Stimulated activated CD8-positive, alpha-beta memory T cell treated with anti-CD3 and anti-CD28 coated beads, Interleukin-4, amount 100 ng/mL, for 1 hour (primary cell): ENCODE data around the gene TFIP11.
"Not testable (repeated sequence)": the region's sequence is repeated elsewhere in the genome, so short reads cannot be mapped to it uniquely, and the experiment has no call there.

Source experiments
- DNase-seq, 2 donors: peaks; one replicate each; pipeline ENCODE4 v3.0.0-alpha.2; 2020; ENCODE audit warnings: low read depth in 2 of 2, low spot score in 1 of 2

The TFIP11 gene

DNA sequence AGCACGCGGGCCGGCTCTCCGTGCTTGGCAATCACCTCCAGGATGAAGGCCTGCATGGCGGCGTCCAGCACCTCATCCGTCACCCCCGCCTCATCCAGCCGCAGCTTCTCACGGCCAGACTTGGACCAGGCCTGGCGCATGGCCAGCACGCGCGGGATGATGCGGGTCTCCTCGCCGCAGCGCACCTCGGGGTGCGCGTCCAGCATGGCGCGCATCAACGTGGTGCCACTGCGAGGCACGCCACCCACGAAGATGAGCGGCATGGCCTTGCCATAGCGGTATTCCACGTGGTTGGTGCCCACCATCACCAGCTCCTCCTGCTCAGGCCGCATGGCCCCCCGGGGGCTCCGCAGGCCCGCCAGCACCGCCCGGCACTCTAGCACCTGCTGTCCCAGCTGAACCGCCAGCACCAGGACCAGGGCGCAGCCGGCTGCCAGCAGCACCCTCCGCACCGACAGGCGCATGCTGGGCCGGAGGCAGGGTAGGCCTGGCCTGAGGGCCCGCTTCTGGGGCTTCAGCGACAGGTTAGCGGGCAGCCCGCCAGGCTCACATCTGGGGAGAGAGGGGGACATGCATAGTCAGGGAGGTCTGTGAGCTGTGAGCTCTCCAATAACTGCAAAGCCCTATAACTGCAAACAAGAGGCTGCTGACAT, 29.0 kb upstream of the TFIP11 start:
- no peak for DNase-seq

DNA sequence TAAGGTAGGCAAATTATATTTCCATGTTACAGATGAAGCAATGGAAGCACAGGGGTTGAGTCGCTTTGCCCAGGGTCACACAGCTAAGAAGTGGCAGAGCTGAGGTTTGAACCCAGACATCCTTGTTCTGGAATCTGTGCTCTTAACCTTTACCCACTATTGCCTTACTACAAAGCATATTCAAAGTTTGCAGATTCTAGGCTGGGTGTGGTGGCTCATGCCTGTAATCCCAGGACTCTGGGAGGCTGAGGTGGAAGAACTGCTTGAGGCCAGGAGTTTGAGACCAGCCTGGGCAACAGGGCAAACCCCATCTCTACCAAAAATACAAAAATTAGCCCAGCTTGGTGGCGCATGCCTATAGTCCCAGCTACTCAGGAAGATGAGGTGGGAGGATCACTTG, 27.8 kb upstream of the TFIP11 start:
- DNase-seq: no peak

DNA sequence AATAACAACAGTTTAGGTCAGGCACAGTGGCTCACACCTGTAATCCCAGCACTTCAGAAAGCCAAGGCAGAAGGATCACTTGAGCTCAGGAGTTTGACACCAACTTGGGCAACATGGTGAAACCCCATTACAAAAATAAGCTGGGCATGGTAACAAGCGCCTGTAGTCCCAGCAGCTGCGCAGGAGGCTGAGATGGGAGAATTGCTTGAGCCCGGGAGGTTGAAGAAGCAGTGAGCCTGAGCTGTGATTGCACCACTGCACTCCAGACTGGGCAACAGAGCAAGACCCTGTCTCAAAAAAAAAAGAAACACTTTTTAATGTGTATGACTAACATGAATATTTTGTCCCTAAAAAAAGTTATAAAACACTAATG, 24.5 kb upstream of the TFIP11 start:
- no peak for DNase-seq

DNA sequence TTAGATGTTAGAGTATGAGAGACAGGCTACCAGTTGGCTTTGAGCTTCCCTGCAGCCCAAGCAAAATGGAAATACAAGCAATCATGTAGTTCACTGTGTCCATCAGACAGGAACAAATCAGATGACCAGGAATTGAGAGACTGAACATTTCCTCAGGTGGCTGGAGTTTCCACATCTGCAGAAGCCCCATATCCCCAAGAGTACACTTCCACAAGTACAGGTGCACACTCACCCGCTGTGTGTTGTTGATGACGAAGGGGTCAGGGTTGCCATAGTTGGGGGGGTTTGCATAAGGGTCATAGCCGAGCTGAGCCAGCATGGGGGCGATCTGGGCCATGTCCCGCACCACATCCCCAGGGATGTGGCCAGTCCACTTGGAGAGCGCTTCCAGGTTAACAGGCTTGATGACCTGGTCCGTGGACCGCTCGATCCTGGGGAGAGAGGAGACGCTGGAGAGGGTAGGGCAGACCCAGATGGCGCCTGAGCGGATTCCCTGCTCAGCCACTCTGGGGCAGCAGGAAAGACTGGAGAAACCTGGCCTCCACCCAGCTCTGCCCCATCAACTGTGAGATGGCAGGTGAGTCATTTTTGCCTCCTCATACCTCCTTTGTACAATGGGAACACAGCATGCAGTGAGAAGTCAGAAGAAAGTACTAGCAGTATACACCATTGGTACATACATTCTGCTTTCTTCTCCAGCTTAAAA, 23.9 kb upstream of the TFIP11 start:
- no peak for DNase-seq

DNA sequence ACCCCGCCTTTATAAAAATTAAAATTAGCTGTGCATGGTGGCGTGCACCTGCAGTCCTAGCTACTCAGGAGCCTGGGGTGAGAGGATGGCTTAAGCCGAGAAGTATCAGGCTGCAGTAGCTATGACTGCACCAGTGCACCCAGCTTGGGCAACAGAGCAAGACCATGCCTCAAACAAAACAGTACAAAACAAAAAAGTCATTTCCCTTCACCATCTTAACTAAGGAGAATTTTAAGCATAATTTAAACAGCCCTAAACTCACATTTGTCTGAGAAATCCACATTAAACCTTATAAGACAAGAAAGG, 23.3 kb upstream of the TFIP11 start:
- DNase-seq: no peak

DNA sequence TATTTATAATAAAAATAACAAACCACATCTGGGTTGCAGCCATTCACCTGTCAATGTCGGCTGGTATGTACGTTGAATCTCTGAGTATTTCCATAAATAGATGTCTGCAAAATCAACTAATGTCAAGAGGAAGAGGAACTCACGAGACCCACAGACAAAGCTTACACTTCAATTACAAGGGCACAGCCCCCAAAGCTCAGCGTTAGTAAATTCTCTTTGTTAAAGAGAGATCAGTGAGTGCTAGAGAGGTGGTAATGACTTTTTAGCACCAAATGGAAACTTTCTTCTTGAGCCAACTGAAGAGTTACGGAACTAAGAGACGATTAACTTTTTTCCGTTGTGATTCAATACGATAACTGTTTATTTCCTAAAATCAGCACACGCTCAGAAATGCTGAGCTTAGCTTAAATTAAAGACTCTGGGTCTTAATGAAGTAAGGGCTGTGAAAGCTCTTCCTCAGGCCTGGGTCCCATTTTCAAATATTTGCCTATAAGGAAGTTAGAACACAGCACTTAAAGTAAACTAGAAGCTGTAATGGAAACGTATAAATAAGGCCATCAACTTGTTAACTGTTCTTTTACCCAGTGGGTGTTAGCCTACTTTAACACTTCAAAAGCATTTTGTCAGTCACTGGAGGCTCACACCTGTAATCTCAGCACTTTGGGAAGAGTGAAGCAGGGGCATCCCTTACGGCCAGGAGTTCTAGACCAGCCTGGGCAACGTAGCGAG, 22.8 kb upstream of the TFIP11 start:
- DNase-seq: no peak

DNA sequence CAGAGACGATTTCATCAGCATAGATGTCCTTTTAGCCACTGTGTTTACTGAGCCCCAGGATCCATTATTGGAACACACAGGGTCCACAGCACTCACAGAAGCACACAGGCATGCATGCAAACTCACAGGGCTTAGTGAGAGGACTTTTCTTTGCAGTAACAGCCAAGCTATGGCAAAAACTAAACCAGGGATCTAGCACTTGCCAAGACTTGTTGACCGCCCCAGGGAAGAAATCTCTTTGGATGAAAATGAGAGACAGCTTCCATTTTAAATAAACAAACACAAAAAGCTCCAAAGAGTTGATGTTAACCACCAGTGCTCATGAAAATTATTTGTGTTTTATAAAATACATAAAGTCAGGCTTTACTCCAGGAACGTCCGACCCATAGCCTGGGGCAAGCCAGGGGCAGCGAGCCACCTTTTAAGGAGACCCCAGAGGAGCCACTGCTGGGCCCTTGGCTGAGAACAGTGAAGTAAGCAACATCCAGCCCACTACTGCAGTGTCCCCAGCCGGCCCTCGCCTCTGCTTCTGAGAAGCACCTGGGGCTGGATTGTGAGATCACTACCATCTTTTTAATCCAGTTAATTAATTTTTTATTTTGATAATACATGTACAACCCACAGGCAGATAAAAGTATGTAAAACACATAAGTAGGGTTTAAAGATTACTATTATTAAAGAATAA, 22.0 kb upstream of the TFIP11 start:
- no peak for DNase-seq

DNA sequence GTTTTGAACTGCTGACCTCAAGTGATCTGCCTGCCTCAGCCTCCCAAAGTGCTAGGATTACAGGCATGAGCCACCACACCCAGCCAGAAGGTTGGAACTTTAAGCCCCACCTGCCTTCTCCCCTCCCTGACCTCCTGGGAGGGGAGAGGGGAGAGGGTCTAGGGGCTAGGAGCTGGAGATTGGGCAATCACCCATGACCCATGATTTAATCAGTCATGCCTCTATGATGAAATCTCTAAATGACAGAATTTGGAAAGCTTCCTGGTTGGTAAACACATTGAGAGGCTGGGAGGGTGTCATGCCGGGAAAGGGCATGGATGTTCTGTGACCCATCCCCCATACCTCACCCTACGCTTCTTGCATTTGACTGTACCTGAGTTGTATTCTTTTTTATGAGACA, 17.1 kb upstream of the TFIP11 start:
- DNase-seq: no peak

DNA sequence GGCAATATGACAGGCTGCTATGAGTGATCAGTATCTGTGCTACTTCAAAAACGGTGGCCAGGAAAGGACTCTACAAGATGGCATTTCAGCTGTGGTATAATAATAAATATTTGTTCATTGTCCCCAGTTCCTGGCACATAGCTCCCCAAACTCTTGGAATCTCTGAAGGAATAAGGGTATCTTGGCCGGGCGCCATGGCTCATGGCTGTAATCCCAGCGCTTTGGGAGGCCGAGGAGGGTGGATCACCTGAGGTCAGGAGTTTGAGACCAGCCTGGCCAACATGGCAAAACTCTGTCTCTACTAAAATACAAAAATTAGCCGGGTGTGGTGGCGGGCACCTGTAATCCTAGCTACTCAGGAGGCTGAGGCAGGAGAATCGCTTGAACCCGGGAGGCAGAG, 16.2 kb upstream of the TFIP11 start:
- not testable (repeated sequence) for DNase-seq

DNA sequence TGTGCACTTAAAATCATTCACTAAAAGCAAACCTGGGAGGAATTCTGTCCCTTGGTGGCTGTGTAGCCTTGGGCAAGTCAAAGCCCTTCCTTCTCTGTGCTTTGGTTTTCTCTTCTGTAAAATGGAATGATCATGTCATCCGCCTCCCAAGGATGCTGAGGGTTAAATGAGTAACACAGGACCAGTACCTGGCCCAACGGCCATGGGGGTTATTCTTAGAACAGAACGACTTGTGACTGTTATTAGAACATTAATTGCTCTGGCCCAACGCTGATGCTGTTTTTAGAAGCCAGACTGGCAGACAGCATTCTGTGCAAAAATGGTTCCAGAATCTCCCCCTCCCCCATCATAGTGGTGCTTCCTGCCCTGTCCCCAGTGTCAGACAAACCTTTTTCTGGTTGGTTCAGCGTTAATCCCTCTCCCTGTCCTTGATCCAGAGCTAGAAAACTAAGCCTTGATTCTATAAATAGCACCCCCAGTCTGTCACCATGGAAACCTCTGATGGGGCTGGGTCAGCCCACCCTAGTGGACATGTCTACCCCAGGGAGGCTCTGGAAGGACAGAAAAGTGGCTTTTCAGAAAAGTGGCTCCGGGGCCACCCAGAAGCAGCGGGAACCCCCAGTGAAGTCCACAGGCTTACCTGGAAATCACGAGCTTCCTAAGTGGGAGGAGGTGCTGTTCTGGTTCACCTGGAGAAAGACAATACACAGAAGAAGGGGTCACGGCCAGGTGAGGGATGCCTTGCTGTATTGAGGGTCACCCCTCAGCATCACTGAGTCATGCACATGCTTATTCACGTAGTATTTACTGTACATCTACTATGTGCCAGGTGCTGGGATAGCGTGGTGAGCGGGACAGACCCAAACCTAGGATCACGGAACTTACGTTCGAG, 15.5 kb upstream of the TFIP11 start:
- no peak for DNase-seq

DNA sequence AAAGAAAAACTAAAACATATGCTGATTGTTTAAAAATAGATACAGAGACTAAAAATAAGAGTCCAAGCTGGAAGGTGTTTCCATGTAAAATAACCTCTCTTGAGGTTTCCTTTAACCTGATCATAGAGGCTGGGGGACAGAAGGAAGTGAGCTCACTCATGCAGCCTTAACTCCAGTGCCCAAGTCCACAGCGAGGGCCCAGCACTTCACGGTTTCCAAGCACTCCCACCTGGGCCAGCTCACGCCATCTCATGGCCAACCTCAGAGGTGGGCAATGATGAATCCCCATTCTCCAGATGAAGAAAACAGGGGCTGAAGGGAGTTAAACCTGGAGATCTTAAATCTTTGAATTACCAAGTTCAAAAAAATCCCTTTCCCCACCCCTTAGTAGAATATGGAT, 14.9 kb upstream of the TFIP11 start:
- no peak for DNase-seq

DNA sequence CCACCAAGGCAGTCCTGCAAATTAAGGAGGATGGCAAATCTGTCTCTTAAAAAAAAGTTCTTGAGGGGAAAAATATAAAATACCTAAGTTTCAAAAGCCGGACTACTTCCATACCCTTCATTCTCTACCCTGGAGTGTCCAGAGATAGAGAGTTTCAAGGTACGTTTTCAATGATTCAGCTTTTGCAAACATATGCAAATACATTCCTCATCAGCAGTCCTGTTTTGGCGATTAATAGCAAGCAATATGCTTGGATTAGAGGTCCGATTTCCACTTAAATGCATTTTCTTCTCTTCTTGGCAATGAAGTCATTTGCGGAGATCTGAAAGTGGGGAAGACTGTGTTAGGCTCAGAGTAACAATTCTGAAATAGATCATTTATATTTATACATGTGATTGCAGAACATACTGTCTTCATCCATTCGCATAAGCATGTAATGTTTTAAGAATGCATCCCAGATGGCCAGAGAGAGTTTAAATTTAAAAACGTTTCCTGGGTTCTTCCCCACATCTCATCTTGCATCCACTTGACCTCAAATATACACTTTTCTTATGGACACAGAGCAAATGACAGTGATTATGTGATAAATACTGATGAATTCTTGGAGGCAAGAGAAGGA, 13.8 kb upstream of the TFIP11 start:
- no peak for DNase-seq

DNA sequence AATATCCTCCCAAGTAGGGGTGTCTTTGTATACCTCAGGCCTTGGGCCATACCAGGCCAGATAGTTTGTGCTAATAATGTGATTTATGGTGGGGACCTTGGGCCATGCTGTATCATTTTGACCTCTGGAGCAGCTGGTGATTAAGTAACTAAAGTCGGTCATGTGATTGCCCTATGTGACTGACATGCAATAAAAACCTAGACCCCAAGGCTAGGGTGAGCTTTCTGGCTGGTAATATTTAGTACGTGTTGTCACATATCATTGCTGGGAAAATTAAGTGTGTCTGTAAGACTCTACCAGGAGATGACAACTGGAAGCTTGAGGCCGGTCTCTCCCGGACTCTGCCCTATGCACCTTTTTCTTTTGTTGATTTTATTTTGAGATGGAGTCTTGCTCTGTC, 12.6 kb upstream of the TFIP11 start:
- DNase-seq: no peak

DNA sequence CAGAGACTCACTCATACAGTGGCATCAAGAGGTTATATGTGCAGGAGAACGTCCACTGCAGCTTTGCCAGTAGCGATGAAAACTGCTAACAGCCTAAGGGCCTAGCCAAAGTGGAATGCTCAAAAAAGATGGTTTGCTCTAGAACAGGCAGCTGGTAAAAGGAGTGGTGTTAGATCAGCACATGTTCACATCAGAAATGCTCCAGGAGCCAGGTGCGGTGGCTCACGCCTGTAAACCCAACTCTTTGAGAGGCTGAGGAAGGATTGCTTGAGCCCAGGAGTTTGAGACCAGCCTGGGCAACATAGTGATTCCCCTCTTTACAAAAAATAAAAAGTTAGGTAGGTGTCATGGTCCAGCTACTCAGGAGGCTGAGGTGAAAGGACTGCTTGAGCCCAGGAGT, 10.3 kb upstream of the TFIP11 start:
- no peak for DNase-seq

DNA sequence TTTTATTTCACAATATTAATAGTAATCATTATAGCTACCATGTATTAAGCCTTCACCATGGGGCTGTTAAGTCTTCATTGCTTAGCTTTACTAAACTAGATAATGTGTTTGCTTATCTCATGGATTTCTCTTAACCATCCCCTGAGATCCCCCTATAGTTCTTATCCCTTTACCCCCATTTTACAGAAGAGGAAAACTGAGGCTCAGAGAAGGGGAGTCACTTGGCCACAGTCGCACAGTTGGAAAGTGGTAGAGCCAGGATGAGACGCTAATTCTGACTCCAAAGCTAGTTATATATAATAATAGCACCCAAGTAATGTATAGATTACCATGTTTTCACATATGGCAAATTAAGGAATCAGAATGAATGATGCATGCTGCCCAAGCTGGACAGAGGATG, 9.7 kb upstream of the TFIP11 start:
- DNase-seq: no peak

DNA sequence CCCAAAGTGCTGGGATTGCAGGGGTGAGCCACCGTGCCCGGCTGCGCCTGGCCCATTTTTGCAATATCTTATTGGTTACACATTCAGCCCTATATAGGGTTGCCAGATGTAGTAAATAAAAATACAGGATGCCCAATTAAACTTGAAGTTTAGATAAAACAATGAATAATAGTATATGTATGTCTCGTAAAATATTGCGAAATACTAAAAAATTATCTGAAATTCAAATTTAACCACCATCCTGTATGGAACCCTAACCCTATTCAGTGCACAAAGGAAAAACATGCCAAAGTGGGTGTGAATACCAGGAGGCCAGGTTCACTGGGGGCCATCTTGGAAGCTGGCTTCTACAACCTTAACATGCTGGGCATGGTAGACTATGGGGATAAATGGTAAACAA, 5.2 kb upstream of the TFIP11 start:
- no peak for DNase-seq

DNA sequence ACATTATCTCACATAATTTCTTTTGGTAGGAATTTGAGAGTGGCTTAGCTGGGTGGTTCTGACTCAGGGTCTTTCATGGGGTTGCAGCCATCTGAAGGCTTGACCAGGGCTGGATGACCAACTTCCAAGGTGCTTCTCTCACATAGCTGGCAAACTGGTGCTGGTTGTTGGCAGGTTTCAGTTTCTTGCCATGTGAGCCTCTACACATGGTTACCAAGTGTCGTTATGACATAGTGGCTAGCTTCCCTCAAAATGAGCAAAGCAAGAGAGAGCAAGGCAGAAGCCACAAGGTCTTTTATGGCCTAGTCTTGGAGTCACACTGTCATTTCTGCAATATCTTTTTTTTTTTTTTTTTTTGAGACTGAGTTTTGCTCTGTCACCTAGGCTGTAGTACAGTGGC, 4.2 kb upstream of the TFIP11 start:
- DNase-seq: no peak

DNA sequence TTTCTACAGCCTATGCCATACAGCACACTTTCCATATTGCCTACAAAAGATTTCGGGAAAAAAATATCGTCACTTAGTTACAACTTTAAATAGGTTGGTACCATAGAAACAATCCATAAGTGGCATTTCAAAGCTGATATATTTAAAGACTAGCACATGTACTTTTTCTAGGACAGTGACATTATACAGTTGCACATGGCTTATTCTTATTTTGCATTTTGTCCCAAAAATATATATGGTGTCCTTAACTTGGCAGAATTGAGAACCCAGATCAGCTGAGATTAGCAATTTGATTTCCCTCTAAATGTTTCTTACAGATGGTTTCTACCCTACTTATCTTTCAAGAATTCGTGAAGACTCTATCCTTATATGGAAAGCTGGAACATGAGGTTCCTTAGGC, 3.7 kb upstream of the TFIP11 start:
- no peak for DNase-seq

DNA sequence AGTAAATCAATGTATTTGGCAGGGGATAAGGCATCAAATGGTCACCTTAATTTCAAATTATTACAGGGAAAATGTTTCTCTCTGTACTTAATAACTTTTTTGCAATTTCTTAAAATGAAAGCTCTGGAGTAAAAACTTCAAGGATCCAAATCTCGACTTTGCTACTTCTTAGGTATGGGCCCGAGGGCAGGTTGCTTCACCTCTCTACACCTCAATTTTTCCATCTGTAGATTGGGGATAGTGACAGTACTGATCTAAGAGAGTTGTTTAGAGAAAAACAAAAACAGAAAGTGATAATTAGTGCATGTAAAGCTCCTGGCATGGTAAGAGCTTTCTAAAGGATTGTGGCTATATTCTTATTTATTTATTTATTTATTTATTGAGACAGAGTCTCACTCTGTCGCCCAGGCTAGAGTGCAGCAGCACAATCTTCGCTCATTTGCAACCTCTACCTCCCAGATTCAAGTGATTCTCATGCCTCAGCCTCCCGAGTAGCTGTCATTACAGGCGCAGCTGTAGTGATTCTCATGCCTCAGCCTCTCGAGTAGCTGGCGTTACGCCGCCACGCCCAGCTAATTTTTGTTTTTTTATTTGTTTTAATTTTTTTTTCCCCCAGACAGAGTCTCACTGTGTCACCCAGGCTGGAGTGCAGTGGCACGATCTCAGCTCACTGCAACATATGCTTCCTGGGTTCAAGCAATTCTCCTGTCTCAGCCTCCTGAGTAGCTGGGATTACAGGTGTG, 2.3 kb upstream of the TFIP11 start:
- no peak for DNase-seq

DNA sequence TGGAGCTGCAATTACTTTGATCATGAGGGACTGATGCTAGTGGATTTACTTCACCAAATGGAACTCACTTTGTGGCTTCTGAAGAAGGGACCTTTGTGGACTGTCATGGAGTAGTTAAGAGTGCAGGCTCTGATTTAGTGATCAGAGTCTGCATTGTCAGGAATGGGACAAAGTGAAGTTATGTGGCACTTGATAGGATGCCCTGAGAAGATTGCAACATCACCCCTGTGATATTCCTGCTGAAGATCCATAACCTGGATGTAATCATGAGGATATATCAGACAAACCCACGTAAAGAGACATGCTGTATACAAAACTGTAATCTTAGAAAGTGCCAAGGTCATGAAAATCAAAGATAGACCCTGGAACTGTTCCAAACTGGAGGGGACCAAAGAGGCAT, 1.6 kb upstream of the TFIP11 start:
- DNase-seq: no peak
